Effector memory CD8-positive, alpha-beta T cell (primary cell): ENCODE data around the gene CCNY.
A peak's percentile ranks its signal among the peaks of the same experiment; 100 is the strongest.

Experiments
- ATAC-seq: fragments of 150-1000 bp; cut with Tn5 transposase; replicated peaks from 2 replicates; pipeline ENCODE4 v1.10.0; 2021; ENCODE audit warnings: mild to moderate bottlenecking, moderate library complexity
- DNase-seq, 3 experiments: peaks; one replicate each; pipeline ENCODE4 v3.0.0; 2021
- H3K27ac Mint-ChIP-seq, 2 donors: one replicate each; pipeline ENCODE4 v1.8.0; 2022; ENCODE audit warnings: mild to moderate bottlenecking in 2 of 2, mixed read lengths in 2 of 2, moderate library complexity in 2 of 2
- H3K27me3 Mint-ChIP-seq, 2 donors: one replicate each; pipeline ENCODE4 v1.8.0; 2022; ENCODE audit warnings: mixed read lengths in 2 of 2
- H3K36me3 Mint-ChIP-seq: one replicate; pipeline ENCODE4 v1.8.0; 2022; ENCODE audit warnings: mild to moderate bottlenecking, moderate library complexity, mixed read lengths; ENCODE audit not compliant: insufficient read depth
- H3K4me1 Mint-ChIP-seq, 2 donors: one replicate each; pipeline ENCODE4 v1.8.0; 2022; ENCODE audit warnings: low read depth in 2 of 2, mixed read lengths in 2 of 2
- H3K4me3 Mint-ChIP-seq, 2 donors: one replicate each; pipeline ENCODE4 v1.8.0; 2022; ENCODE audit warnings: mild to moderate bottlenecking in 2 of 2, mixed read lengths in 2 of 2, moderate library complexity in 2 of 2
- H3K9me3 Mint-ChIP-seq, 2 donors: one replicate each; pipeline ENCODE4 v1.8.0; 2022; ENCODE audit warnings: mixed read lengths in 2 of 2

The CCNY gene

DNA sequence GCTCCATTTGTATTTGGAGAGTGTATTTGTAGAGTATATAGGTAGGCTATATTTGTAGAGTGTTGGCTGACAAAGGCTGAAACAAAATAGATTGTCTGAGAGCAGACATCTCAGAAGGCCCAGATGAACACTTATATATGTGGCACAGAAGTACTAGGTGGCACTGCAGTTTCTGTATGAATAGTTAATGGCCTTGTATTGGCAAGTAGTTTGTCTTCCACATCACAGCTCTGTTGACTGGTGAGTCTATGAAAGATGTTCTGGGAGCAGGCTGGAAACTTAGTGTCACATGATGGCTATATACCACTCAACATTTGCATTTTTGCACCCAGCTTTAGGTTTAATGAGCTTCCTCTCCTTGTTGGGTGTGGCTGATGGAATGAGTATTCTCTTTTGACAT, 51.9 kb downstream of the CCNY start:
- Mint-ChIP-seq H3K4me3 (no peak overlapping the region), H3K27me3 (no peaks in the 10 kb centered on the region), H3K27ac (peak overlapping the region in 1 of 2 donors; percentile 41), H3K4me1 (peaks cover 33 to 58% of the 10 kb centered on the region in 2 donors), H3K9me3 (no peaks in the 10 kb centered on the region), H3K36me3 (peaks cover 3% of the 10 kb centered on the region)
- no peak for ATAC-seq
- DNase-seq = no peak

DNA sequence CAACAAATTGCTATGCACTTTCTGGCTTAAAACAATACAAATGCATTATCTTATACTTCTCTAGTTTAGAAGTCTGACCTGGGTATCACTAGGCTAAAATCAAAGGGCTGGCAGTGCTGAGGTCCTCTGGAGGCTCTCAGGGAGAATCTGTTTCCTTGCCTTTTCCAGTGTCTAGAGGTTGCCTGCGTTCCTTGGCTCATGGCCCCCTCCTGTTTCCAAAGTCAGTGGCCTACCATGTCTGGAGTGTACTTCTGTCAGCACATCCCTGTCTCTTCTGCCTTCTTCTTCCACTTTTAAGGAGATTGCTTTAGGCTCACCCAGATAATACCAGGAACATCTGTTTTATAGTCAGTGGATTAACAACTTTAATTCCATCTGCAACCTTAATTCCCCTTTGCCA, 52.4 kb downstream of the CCNY start:
- ATAC-seq = no peak
- H3K36me3 Mint-ChIP-seq = peaks cover 3% of the 10 kb centered on the region
- H3K9me3 Mint-ChIP-seq = no peaks in the 10 kb centered on the region
- no peak overlapping the region for H3K27ac Mint-ChIP-seq
- H3K4me1 Mint-ChIP-seq = peaks cover 38 to 62% of the 10 kb centered on the region in 2 donors
- H3K27me3 Mint-ChIP-seq = no peaks in the 10 kb centered on the region
- no peak for DNase-seq
- H3K4me3 Mint-ChIP-seq = no peak overlapping the region

DNA sequence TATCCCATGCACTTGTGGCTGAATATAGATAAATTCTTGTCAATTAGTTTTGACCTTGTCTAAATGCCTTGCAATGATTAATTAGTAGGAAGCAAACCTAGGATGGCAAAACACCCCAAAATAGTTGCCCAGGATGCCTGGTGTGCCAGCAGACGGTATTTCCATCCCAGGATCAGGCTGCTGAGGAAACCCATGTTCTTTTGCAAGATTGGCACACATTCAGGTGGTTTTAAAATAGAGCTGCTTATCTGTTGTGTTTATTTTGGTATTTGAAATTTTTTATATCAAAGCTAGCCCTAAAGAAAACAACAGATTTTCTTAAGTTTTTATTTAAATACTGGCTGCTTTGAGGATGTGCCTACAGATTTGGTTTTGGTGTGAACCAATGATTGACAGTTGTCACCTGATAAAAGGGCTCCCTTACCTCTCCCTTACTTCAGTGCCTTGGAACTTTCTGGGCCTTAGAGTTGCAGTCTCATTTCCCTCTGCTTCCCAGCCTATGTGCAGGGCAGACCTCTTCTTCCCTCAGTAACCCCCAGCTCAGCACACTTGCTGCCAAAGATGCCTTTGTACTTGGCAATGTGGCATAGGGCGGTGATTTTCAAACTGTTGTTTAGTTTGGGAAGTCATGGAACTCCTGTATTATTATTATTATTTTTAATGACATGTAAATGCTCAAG, 54.0 kb downstream of the CCNY start:
- peaks cover 36 to 63% of the 10 kb centered on the region in 2 donors for H3K4me1 Mint-ChIP-seq
- no peak overlapping the region for H3K4me3 Mint-ChIP-seq
- peaks cover 3% of the 10 kb centered on the region for H3K36me3 Mint-ChIP-seq
- ATAC-seq = no peak
- DNase-seq = no peak
- H3K27me3 Mint-ChIP-seq = no peaks in the 10 kb centered on the region
- H3K27ac Mint-ChIP-seq = no peak overlapping the region
- no peaks in the 10 kb centered on the region for H3K9me3 Mint-ChIP-seq

DNA sequence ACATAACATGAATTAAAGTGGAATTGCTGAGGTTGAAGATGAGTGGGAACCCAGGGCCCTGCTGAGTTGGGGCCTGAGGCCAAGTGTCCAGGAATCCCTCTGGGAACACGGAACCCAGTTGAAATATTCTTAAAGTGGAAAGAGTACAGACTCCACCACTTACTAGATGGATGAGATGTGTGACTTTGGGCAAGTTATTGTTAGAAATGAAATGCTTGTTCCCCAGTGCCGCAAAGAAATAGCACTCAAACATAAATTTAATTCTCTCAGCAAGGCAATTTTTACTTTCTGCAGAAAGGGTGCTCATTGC, 54.5 kb downstream of the CCNY start:
- Mint-ChIP-seq H3K9me3 (no peaks in the 10 kb centered on the region), H3K4me1 (peaks cover 36 to 62% of the 10 kb centered on the region in 2 donors), H3K4me3 (peak overlapping the region in 1 of 2 donors; percentile 41), H3K27ac (no peak overlapping the region), H3K36me3 (peaks cover 5% of the 10 kb centered on the region), H3K27me3 (no peaks in the 10 kb centered on the region)
- ATAC-seq = no peak
- DNase-seq = no peak

DNA sequence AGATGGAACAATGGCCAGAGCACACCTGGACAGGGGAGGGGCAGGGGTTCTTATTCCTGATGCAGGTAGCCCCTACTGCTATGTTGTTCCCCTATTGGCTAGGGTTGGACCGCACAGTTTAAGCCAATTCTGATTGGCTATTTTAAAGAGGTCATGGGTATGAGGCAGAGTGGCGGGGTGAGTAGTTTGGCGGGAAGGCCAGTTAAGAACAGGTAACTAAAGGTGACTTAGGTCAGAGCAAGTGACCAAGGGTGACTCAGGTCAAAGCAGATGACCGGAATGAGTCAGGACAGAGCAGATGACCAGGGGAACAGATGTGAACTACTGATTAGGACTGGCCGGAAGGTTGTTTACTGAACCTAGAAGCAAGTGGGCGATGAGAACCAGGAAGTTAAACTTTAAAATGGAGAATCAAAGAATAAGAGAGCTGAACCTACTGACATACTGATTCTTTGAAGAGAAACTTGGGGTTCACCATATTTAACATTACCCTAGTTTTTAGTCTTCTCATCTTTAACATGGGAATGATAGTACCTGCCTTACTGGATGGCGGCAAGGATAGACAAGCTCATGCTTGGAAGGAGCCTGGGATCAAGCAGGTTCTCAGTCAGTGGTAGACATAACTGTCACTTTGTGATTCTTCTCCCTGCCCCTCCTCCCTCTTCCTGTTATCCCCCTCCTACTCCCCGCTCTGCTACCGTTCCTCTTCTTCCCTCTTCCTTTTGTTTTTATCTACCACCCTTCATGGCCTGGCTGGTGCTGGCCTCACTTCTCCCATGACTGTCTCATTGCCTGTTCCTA, 55.0 kb downstream of the CCNY start:
- Mint-ChIP-seq H3K4me1 (peaks cover 37 to 62% of the 10 kb centered on the region in 2 donors), H3K27me3 (no peaks in the 10 kb centered on the region), H3K4me3 (peak overlapping the region; percentile 40 to 41), H3K36me3 (peaks cover 6% of the 10 kb centered on the region), H3K9me3 (no peaks in the 10 kb centered on the region), H3K27ac (no peak overlapping the region)
- ATAC-seq = no peak
- DNase-seq = no peak

DNA sequence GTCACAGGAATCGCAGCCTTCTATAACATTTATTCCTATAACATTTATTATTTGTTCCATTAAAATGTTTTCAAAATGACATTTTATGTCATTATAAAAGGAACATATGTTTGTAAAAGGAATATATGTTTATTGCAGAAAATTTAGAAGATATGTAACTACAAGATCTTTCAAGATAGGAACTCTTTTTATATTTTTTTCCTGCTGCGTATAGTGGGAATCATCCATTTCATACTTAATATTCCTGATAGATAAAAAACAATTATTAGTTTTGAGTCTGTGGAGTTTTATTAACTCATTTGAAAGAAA, 55.6 kb downstream of the CCNY start:
- H3K27ac Mint-ChIP-seq = no peak overlapping the region
- H3K4me1 Mint-ChIP-seq = peaks cover 41 to 62% of the 10 kb centered on the region in 2 donors
- H3K27me3 Mint-ChIP-seq = no peaks in the 10 kb centered on the region
- ATAC-seq (no peak), DNase-seq (no peak)
- no peaks in the 10 kb centered on the region for H3K9me3 Mint-ChIP-seq
- H3K4me3 Mint-ChIP-seq = peak overlapping the region in 1 of 2 donors; percentile 40
- H3K36me3 Mint-ChIP-seq = peaks cover 6% of the 10 kb centered on the region

DNA sequence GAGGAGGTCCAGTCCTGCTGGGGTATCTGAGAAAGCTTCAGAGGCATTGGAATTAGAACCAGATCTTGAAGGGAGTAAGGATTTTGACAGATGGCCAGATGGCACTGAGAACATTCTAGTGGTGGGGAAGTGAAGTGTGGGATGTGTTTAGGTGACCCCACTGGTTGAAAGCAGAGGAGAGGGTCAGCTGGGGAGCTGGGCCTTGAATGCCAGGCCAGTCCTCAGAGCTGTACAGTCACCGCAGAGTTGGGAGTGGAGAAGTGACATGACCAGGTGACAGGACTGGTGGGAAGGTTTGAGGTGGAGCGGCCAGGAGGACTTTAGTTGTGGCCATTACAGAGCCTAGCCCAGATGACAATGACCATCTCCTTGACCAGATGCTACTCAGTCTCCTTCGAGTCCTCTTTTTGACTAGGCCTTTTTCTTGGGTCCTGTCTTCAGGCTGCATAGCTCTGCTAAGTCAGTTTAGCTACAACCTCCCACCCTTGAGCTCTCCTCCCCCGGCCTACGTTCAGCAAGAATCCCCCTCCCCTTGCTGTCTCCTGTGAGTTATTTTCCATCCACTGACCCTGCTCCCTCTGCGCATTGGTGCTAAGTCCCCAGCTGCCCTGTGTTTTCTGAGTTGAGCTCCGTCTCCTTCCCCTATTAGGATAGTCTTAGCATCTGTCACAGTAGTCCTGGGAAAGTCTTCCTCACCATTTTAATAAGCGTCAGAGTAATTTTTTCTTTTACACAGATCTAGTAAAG, 56.3 kb downstream of the CCNY start:
- no peak for ATAC-seq

DNA sequence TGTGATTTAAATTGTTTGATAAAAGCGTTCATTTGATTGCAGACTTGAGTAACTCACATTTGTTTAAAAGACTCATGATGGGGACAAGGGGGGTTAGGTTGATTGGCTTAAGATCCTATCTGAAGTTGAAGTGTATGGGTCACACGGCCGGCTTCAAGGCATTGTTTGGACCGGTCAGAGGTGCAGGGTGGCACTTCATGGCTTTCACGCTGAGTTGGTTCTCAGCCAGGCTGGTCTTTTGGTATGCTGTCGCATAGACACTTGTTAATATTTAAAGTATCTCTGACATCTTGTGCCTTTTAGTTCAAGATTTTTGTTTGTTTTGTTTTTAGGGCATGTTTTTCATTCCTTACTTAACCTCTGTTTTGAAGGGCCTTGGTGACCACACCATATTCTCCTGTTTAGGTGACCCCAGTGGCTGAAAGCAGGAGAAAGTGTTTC, 58.1 kb downstream of the CCNY start:
- no peaks in the 10 kb centered on the region for H3K27me3 Mint-ChIP-seq
- no peak for DNase-seq
- ATAC-seq = no peak
- H3K4me1 Mint-ChIP-seq = peaks cover 51 to 65% of the 10 kb centered on the region in 2 donors
- H3K36me3 Mint-ChIP-seq = peaks cover 3% of the 10 kb centered on the region
- H3K27ac Mint-ChIP-seq = no peak overlapping the region
- H3K9me3 Mint-ChIP-seq = no peaks in the 10 kb centered on the region
- no peak overlapping the region for H3K4me3 Mint-ChIP-seq

More for the DNA sequence above, 56.3 kb downstream of the CCNY start:
- DNase-seq = no peak
- Mint-ChIP-seq H3K27ac (no peak overlapping the region), H3K4me3 (no peak overlapping the region), H3K27me3 (no peaks in the 10 kb centered on the region), H3K4me1 (peaks cover 42 to 61% of the 10 kb centered on the region in 2 donors), H3K9me3 (no peaks in the 10 kb centered on the region), H3K36me3 (peaks cover 6% of the 10 kb centered on the region)

DNA sequence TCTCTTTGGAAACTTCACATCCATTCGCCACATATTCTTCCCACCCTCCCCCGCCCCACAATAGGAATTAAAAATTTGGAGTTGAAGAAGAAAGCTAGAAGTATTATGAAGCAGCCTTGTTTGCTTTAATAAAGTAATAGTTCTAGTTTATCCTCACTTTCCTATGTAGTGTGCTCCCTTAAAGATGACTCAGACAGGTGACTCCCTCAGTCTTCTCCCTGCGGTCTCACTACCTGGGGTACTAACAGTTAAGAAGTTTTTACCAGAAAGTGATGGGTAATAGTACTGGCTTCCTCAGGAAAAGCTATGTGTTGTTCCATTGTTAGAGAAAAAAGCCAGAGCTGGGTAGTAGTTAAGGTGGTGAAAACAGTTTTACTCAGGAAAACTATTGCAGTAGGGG, 58.6 kb downstream of the CCNY start:
- peaks cover 56 to 68% of the 10 kb centered on the region in 2 donors for H3K4me1 Mint-ChIP-seq
- peak overlapping the region in 1 of 2 donors; percentile 33 for H3K27ac Mint-ChIP-seq
- H3K36me3 Mint-ChIP-seq = peaks cover 3% of the 10 kb centered on the region

DNA sequence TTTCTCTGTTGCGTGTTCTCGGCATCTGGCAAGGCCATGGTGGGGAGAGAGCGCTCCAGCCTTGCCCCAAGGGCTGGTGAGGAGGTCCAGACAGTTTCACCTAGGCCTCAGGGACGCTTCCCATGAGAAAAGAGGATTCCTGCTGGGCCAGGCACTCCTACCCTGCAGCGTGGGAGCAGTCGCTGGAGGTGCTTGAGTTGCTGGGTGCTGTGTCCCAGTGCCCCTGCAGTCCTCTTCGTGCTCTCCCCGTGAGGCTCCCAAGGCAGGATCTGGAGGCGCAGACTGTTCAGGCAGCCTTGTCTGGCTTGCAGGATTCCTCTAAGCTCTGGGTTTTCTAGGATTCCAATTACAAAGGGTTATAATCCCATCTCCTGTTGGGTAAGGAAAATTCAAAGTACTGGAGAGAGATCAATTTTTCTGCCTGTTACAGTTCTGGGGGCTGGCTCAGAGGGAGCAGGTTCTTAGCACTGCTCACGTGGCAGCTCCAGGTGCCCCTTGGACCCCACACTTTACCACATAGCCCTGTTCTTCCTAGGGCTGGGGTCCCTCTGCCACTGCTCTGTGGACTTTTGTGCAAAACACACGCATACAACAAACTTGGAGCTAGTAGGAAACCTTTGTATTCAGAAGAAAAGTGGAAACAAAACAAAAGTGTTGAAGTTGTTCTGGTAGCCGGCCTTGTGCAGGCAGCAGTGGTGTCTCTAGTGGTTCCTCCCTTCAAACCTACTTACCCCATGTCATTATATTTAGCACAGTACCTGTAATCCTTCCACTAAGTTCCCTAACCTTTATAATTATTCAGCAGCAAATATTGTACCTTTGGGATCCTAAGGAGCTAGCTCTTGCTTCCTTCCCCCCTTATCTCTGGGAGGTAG, 60.5 kb downstream of the CCNY start:
- H3K27me3 Mint-ChIP-seq = no peaks in the 10 kb centered on the region
- peak overlapping the region in 1 of 2 donors; percentile 67 for H3K27ac Mint-ChIP-seq
- DNase-seq = no peak
- no peaks in the 10 kb centered on the region for H3K9me3 Mint-ChIP-seq
- H3K36me3 Mint-ChIP-seq = peaks cover 3% of the 10 kb centered on the region
- no peak overlapping the region for H3K4me3 Mint-ChIP-seq
- ATAC-seq = no peak
- H3K4me1 Mint-ChIP-seq = peaks cover 56 to 65% of the 10 kb centered on the region in 2 donors

More for the DNA sequence above, 58.6 kb downstream of the CCNY start:
- H3K4me3 Mint-ChIP-seq = peak overlapping the region in 1 of 2 donors; percentile 3
- no peaks in the 10 kb centered on the region for H3K9me3 Mint-ChIP-seq
- no peaks in the 10 kb centered on the region for H3K27me3 Mint-ChIP-seq
- DNase-seq (no peak), ATAC-seq (no peak)

DNA sequence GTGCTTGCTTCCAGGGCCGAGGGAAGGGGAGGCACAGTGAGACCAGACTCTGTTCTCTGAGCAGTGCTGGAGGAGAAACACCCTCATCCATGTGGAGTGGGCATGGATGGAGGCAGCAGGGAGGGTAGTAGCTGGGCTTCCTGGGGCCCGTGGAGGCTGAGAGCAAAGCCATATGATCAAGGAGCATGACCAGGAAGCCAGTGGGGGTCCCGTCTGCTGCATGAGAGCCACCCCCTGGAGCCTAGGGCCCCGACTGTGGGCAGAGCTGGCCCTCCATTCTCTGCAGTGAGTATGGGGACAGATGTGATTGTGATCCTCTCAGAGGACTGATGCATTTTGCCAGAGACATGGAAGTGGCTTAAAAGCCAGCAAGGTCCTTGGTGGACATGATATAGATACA, 61.6 kb downstream of the CCNY start:
- DNase-seq = no peak
- Mint-ChIP-seq H3K4me1 (peaks cover 49 to 56% of the 10 kb centered on the region in 2 donors), H3K27me3 (no peaks in the 10 kb centered on the region), H3K36me3 (peaks cover 3% of the 10 kb centered on the region), H3K9me3 (no peaks in the 10 kb centered on the region), H3K27ac (peak overlapping the region in 1 of 2 donors; percentile 63), H3K4me3 (no peak overlapping the region)
- ATAC-seq = no peak

DNA sequence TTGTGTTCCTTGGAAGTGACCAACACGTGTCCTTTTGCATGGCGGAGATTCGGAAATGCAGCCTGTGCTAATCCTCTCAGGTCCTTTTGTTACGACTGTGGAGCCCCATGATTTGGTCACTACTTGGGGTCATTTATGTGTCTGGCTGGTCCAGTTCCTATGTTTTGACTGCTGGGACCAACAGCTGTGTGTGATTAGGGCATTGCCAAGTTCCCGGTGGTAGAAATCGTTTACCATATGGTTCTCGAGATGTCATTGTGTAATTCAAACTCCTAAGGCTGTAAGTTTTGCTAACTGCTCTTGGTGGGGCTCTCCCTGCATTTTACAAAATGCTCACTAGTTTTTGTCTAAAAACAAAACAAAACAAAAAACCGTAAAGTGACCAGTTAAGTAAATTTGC, 62.0 kb downstream of the CCNY start:
- peaks cover 3% of the 10 kb centered on the region for H3K36me3 Mint-ChIP-seq
- H3K9me3 Mint-ChIP-seq = no peaks in the 10 kb centered on the region
- H3K4me1 Mint-ChIP-seq = peaks cover 45 to 52% of the 10 kb centered on the region in 2 donors
- DNase-seq = no peak
- H3K27ac Mint-ChIP-seq = peak overlapping the region in 1 of 2 donors; percentile 63
- no peak for ATAC-seq
- H3K4me3 Mint-ChIP-seq = no peak overlapping the region
- H3K27me3 Mint-ChIP-seq = no peaks in the 10 kb centered on the region

DNA sequence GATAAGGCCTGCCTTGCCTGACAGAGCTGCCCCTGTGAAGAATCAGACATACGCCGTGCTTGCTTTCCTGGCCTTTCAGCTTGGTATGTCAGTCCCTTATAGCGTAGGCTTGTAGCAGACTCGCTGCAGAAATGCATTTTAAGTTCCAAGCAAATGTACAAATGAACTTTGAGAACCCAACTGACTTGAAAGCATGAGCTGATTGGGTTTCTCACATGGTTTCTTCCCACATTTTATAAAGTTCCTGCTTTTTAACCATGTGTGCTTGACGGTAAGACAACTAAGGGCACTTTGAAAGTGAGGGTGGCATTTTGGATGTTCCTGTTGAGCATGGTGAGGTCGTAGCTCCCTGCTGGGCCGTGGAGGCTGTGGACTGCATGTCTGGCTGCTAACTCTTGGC, 62.6 kb downstream of the CCNY start:
- peaks cover 3% of the 10 kb centered on the region for H3K36me3 Mint-ChIP-seq
- no peak for ATAC-seq
- H3K4me1 Mint-ChIP-seq = peaks cover 42 to 48% of the 10 kb centered on the region in 2 donors
- H3K27me3 Mint-ChIP-seq = no peaks in the 10 kb centered on the region
- no peak for DNase-seq
- no peak overlapping the region for H3K4me3 Mint-ChIP-seq
- H3K27ac Mint-ChIP-seq = no peak overlapping the region
- H3K9me3 Mint-ChIP-seq = no peaks in the 10 kb centered on the region
